Measurements from ENCODE around the gene GOLT1A.

Gene GOLT1A

DNA sequence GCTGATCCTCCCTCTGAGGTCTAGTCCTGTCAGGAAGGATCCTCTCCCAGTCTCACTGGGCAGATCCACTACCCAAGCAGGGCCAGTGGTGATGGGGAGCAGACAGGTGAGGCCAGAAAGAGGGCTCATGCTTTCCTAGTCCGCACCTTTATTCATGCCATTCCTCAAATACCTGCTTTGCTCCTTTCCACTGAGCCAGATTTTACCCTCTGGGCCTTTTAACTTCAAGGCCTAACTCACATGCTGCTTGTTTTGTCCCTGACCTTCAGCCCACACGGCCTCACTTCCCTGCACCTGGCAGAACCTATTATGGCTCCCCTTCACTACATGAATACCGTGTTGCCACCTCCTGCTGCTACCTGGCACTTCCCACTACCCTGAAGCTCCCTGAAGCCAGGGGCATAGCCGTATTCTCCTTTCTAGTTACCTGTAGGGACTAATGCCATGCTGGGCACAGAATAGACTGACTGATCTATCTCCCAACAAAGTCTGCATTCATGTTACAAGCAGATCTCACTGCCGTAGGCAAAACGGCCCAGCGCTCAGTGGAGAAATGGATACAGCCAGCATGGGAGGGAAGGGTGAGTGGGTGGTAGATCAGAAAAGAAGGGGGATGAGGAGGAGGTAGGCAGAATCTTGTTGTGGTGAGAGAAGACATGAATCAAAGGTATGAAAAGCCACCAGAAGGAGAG lies 36.1 kb upstream of the GOLT1A start:
- TF ChIP-seq, protein P1, sequence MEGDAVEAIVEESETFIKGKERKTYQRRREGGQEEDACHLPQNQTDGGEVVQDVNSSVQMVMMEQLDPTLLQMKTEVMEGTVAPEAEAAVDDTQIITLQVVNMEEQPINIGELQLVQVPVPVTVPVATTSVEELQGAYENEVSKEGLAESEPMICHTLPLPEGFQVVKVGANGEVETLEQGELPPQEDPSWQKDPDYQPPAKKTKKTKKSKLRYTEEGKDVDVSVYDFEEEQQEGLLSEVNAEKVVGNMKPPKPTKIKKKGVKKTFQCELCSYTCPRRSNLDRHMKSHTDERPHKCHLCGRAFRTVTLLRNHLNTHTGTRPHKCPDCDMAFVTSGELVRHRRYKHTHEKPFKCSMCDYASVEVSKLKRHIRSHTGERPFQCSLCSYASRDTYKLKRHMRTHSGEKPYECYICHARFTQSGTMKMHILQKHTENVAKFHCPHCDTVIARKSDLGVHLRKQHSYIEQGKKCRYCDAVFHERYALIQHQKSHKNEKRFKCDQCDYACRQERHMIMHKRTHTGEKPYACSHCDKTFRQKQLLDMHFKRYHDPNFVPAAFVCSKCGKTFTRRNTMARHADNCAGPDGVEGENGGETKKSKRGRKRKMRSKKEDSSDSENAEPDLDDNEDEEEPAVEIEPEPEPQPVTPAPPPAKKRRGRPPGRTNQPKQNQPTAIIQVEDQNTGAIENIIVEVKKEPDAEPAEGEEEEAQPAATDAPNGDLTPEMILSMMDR (IDR thresholded peaks at IDR 0.05) = no peak
- no peak overlapping the region for H3K9ac ChIP-seq
- H3K4me1 ChIP-seq = no peaks in the 10 kb centered on the region
- H3K9me3 ChIP-seq (ENCODE audit: control insufficient read depth, low read length) = no peaks in the 10 kb centered on the region
- H3K27me3 ChIP-seq (ENCODE audit: control insufficient read depth, insufficient read depth, low read length) = no peaks in the 10 kb centered on the region
- H3K36me3 ChIP-seq (ENCODE audit: control insufficient read depth, insufficient read depth, low read length) = no peaks in the 10 kb centered on the region
- no peaks in the 10 kb centered on the region for H3K79me2 ChIP-seq
- no peak overlapping the region for H3K27ac ChIP-seq
- no peak overlapping the region for H3K4me3 ChIP-seq (ENCODE audit: low read depth, low read length)
- no peak overlapping the region for H3K4me2 ChIP-seq (ENCODE audit: low read length)
- no peak overlapping the region for H2AFZ ChIP-seq

DNA sequence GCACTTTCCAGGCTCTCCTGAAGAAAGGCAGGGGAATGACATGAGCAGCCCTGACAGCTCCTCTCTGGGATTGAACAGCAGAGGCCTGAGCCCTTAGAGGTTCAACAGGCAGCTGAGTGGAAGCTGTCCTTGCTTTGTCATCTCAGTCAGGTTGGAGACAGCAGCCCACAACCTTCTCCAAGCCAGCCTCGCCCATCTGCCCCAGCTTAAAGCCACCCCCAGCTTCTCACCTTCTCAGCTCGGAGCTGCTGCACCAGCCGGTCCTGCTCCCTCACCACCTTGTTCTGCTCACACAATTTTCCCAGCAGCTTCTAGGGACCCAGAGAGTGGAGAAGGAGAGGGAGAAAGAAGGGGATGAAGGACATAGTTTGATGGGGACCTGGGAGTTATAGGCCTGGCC lies 35.2 kb upstream of the GOLT1A start:
- Histone ChIP-seq H3K79me2 (no peaks in the 10 kb centered on the region), H3K9me3 (ENCODE audit: control insufficient read depth, low read length) (no peaks in the 10 kb centered on the region), H3K9ac (no peak overlapping the region), H3K4me1 (no peaks in the 10 kb centered on the region), H2AFZ (no peak overlapping the region), H3K27ac (no peak overlapping the region), H3K4me2 (ENCODE audit: low read length) (no peak overlapping the region), H3K4me3 (ENCODE audit: low read depth, low read length) (no peak overlapping the region), H3K36me3 (ENCODE audit: control insufficient read depth, insufficient read depth, low read length) (no peaks in the 10 kb centered on the region), H3K27me3 (ENCODE audit: control insufficient read depth, insufficient read depth, low read length) (no peaks in the 10 kb centered on the region)
- TF ChIP-seq, protein P1 (IDR thresholded peaks at IDR 0.05) = no peak

DNA sequence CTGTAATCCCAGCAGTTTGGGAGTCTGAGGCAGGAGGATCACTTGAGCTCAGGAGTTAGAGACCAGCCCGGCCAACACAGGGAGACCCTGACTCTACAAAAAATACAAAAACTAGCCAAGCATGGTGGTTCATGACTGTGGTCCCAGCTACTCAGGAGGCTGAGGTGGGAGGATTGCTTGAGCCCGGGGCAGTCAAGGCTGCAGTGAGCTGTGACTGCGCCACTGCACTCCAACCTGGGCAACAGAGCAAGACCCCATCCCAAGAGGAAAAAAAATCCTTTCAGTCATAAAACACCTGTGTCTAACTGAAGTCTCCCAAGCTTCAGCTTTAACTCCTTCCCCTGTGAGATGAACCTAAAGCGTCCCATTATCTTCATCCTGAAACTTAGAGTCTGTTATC lies 33.1 kb upstream of the GOLT1A start:
- no peak overlapping the region for H2AFZ ChIP-seq
- H3K27me3 ChIP-seq (ENCODE audit: control insufficient read depth, insufficient read depth, low read length) = no peaks in the 10 kb centered on the region
- H3K4me3 ChIP-seq (ENCODE audit: low read depth, low read length) = no peak overlapping the region
- no peaks in the 10 kb centered on the region for H3K9me3 ChIP-seq (ENCODE audit: control insufficient read depth, low read length)
- H3K36me3 ChIP-seq (ENCODE audit: control insufficient read depth, insufficient read depth, low read length) = no peaks in the 10 kb centered on the region
- H3K27ac ChIP-seq = no peak overlapping the region
- H3K79me2 ChIP-seq = no peaks in the 10 kb centered on the region
- H3K4me1 ChIP-seq = no peaks in the 10 kb centered on the region
- TF ChIP-seq, protein P1 (IDR thresholded peaks at IDR 0.05) = no peak
- H3K4me2 ChIP-seq (ENCODE audit: low read length) = no peak overlapping the region
- H3K9ac ChIP-seq = no peak overlapping the region

DNA sequence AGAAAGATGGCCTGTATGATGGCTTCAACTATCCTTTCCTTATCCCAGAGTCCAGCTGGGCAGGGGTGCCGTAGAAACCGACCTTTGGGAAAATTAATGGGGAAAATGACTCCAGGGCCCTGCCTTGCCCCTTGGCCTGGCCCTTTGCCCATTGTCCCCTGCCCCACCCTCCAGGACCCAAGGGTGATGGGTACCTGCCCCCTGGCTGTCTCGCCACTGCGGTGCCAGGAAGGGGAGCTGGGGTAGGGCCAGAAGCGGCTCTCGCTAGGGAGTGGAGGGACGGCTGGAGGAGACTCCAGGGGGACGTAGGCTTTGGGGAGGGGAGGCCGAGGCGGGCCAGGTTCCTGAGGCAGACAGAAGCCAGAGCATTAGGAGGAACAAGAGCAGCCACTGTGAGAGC lies 29.1 kb upstream of the GOLT1A start:
- Histone ChIP-seq H3K79me2 (no peaks in the 10 kb centered on the region), H3K9ac (no peak overlapping the region), H3K27me3 (ENCODE audit: control insufficient read depth, insufficient read depth, low read length) (no peaks in the 10 kb centered on the region), H3K4me3 (ENCODE audit: low read depth, low read length) (no peak overlapping the region), H3K36me3 (ENCODE audit: control insufficient read depth, insufficient read depth, low read length) (no peaks in the 10 kb centered on the region), H3K27ac (no peak overlapping the region), H3K9me3 (ENCODE audit: control insufficient read depth, low read length) (no peaks in the 10 kb centered on the region), H3K4me2 (ENCODE audit: low read length) (no peak overlapping the region), H3K4me1 (no peaks in the 10 kb centered on the region), H2AFZ (no peak overlapping the region)
- TF ChIP-seq, protein P1 (IDR thresholded peaks at IDR 0.05) = no peak

DNA sequence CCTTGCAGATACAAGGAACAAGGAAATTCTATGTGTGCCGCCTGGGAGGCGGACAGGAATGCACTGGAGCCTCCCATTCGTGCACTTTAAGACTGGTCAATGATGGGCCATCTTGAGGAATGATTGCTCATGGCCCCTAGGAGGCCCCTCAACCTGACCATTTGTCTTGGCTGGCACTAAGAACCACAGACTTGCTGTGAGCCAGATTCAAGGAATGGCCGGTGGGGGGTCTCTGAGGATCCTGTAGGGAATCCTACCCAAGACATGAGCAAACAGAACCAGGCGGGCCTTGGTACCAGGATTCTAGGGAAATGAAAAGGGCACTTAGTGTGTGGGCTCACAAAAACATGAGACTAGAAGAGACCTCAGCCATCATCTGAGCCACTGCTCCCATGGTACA lies 28.1 kb upstream of the GOLT1A start:
- H3K36me3 ChIP-seq (ENCODE audit: control insufficient read depth, insufficient read depth, low read length) = no peaks in the 10 kb centered on the region
- no peaks in the 10 kb centered on the region for H3K27me3 ChIP-seq (ENCODE audit: control insufficient read depth, insufficient read depth, low read length)

More for the DNA sequence above, 28.1 kb upstream of the GOLT1A start:
- no peak overlapping the region for H3K4me3 ChIP-seq (ENCODE audit: low read depth, low read length)
- no peak overlapping the region for H2AFZ ChIP-seq
- H3K9me3 ChIP-seq (ENCODE audit: control insufficient read depth, low read length) = no peaks in the 10 kb centered on the region
- H3K27ac ChIP-seq = no peak overlapping the region
- no peaks in the 10 kb centered on the region for H3K4me1 ChIP-seq
- TF ChIP-seq, protein P1 (IDR thresholded peaks at IDR 0.05) = no peak
- no peaks in the 10 kb centered on the region for H3K79me2 ChIP-seq
- no peak overlapping the region for H3K4me2 ChIP-seq (ENCODE audit: low read length)
- H3K9ac ChIP-seq = no peak overlapping the region
